T-helper 17 cell (primary cell): ENCODE measurements around the gene PTPRN2. TPM values are rescaled to one million over a fixed set of nuclear protein-coding genes. Genes with fewer than 3 reads are reported as not detected.
"Not testable (repeated sequence)": the region's sequence is repeated elsewhere in the genome, so short reads cannot be mapped to it uniquely, and the experiment has no call there.

Experiments
- ATAC-seq: fragments of 150-1000 bp; cut with Tn5 transposase; 2 replicates; pipeline ENCODE4 v1.10.0; 2021; ENCODE audit warnings: mild to moderate bottlenecking, moderate library complexity
- DNase-seq, 3 donors: peaks; one replicate each; pipeline versions ENCODE4 v3.0.0 to v3.0.0-alpha.2; 2020 to 2021
- H3K9me3 ChIP-seq: one replicate; pipeline ENCODE4 v1.7.0; 2013; ENCODE audit warnings: low read length, mild to moderate bottlenecking; ENCODE audit not compliant: control insufficient read depth, poor library complexity, severe bottlenecking
- H3K27ac Mint-ChIP-seq: one replicate; pipeline ENCODE4 v1.8.0; 2022; ENCODE audit warnings: mild to moderate bottlenecking, moderate library complexity, mixed read lengths
- H3K27me3 Mint-ChIP-seq: one replicate; pipeline ENCODE4 v1.8.0; 2022; ENCODE audit warnings: mixed read lengths
- H3K36me3 Mint-ChIP-seq: one replicate; pipeline ENCODE4 v1.8.0; 2022; ENCODE audit warnings: low read depth, mixed read lengths
- H3K4me1 Mint-ChIP-seq: one replicate; pipeline ENCODE4 v1.8.0; 2022; ENCODE audit warnings: mild to moderate bottlenecking, mixed read lengths
- H3K4me3 Mint-ChIP-seq: one replicate; pipeline ENCODE4 v1.8.0; 2022; ENCODE audit warnings: mild to moderate bottlenecking, moderate library complexity, mixed read lengths
- total RNA-seq, 4 donors: library from RNA in 2 of 4; stranded (reverse) in 2 of 4; gene quantifications; one replicate each; pipeline ENCODE4 v1.2.3 and lab custom pipeline; 2022 to 2026

PTPRN2 gene
- total RNA-seq, 2 donors from 2014 or later: 0.42 to 0.57 TPM

GRCh38 chr7:157513682-157514081 lies 1073.9 kb downstream of the PTPRN2 start:
- H3K27ac Mint-ChIP-seq: peak overlapping the region; percentile 67
- no peaks in the 10 kb centered on the region for H3K9me3 ChIP-seq
- H3K4me1 Mint-ChIP-seq: peaks cover 6% of the 10 kb centered on the region
- peaks cover 5% of the 10 kb centered on the region for H3K27me3 Mint-ChIP-seq
- peak overlapping the region; percentile 43 for H3K4me3 Mint-ChIP-seq
- ATAC-seq: no peak
- DNase-seq: no peak
- H3K36me3 Mint-ChIP-seq: no peaks in the 10 kb centered on the region

- Mint-ChIP-seq H3K4me3 (peak overlapping the region; percentile 43), H3K4me1 (peaks cover 2% of the 10 kb centered on the region), H3K27ac (no peak overlapping the region), H3K27me3 (peaks cover 5% of the 10 kb centered on the region), H3K36me3 (no peaks in the 10 kb centered on the region)
- H3K9me3 ChIP-seq: no peaks in the 10 kb centered on the region
- no peak for DNase-seq
- no peak for ATAC-seq
Measured at GRCh38 chr7:157513162-157513621, 1074.4 kb downstream of the PTPRN2 start.

DNA sequence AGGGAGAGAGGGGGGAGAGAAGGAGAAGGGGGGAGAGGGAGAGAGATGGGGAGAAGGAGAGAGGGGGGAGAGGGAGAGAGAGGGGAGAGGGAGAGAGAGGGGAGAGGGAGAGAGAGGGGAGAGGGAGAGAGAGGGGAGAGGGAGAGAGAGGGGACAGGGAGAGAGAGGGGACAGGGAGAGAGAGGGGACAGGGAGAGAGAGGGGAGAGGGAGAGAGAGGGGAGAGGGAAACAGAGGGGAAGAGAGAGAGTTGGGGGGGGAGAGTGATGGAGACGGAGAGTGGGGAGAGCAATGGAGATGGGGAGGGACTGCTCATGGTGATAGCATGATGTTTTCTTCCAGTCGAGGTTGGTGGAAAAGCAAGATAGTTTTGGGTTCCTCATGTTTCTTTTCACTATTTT lies 1078.4 kb downstream of the PTPRN2 start:
- no peaks in the 10 kb centered on the region for H3K4me1 Mint-ChIP-seq
- ATAC-seq (no peak), DNase-seq (no peak)
- peaks cover 2% of the 10 kb centered on the region for H3K36me3 Mint-ChIP-seq
- peaks cover 13% of the 10 kb centered on the region for H3K27me3 Mint-ChIP-seq
- H3K27ac Mint-ChIP-seq: no peak overlapping the region
- H3K4me3 Mint-ChIP-seq: no peak overlapping the region
- H3K9me3 ChIP-seq: no peaks in the 10 kb centered on the region

GRCh38 chr7:157508477-157508881 lies 1079.1 kb downstream of the PTPRN2 start:
- H3K9me3 ChIP-seq: no peaks in the 10 kb centered on the region
- Mint-ChIP-seq H3K27ac (peak overlapping the region; percentile 53), H3K27me3 (peaks cover 13% of the 10 kb centered on the region), H3K4me1 (peaks cover 6% of the 10 kb centered on the region), H3K4me3 (no peak overlapping the region), H3K36me3 (peaks cover 2% of the 10 kb centered on the region)
- no peak for ATAC-seq
- no peak for DNase-seq

DNA sequence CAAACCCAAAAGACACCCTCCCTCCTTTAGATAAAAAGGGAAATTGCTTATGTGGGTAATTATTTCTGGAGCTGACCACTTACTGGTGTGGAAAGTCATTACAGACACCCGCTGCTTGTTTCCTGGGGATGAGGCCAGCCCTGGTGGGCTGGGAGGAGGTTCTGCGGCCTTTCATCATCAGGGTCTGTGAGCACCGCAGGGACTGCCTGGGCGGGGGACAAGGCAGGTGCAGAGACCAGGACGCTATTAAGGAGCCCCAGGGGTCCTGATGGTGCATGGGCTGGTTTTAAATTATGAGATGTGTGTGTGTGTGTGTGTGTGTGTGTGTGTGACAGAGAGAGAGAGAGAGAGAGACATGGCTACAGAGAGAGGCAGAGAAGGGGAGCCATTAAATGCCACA lies 1079.6 kb downstream of the PTPRN2 start:
- H3K27ac Mint-ChIP-seq: peak overlapping the region; percentile 53
- peaks cover 11% of the 10 kb centered on the region for H3K4me1 Mint-ChIP-seq
- ATAC-seq: no peak
- H3K4me3 Mint-ChIP-seq: no peak overlapping the region
- DNase-seq: no peak
- peaks cover 2% of the 10 kb centered on the region for H3K36me3 Mint-ChIP-seq
- H3K9me3 ChIP-seq: no peaks in the 10 kb centered on the region
- H3K27me3 Mint-ChIP-seq: peaks cover 13% of the 10 kb centered on the region

GRCh38 chr7:157506268-157506667 lies 1081.4 kb downstream of the PTPRN2 start:
- H3K27ac Mint-ChIP-seq: peak overlapping the region; percentile 86

GRCh38 chr7:157505646-157506045 lies 1082.0 kb downstream of the PTPRN2 start:
- H3K4me3 Mint-ChIP-seq: no peak overlapping the region
- DNase-seq (no peak), ATAC-seq (no peak)
- peaks cover 2% of the 10 kb centered on the region for H3K36me3 Mint-ChIP-seq
- no peaks in the 10 kb centered on the region for H3K9me3 ChIP-seq
- peak overlapping the region; percentile 86 for H3K27ac Mint-ChIP-seq
- H3K27me3 Mint-ChIP-seq: peaks cover 13% of the 10 kb centered on the region
- H3K4me1 Mint-ChIP-seq: peaks cover 27% of the 10 kb centered on the region

More at GRCh38 chr7:157506268-157506667, 1081.4 kb downstream of the PTPRN2 start:
- no peak for DNase-seq
- Mint-ChIP-seq H3K36me3 (peaks cover 2% of the 10 kb centered on the region), H3K27me3 (peaks cover 13% of the 10 kb centered on the region), H3K4me1 (peaks cover 27% of the 10 kb centered on the region), H3K4me3 (no peak overlapping the region)
- no peaks in the 10 kb centered on the region for H3K9me3 ChIP-seq
- no peak for ATAC-seq

DNA sequence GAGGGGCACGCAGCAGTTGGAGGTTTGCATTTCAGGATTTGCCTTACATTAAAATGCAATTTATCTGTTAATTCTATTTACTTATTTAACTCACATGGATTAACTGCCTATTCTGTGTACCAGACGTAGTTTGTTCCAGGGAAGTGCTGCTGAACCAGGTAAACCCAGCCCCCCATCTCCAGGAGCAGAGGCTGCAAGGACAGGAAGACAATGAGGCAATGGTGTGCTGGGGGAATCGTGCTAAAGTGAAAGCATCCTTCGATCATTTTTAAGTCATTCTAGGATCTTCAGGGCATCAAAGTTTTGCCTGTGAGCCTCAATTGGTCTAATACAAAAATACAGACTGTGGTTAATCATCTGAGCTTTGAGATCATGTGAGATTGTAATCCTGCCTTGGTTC lies 1084.4 kb downstream of the PTPRN2 start:
- peaks cover 29% of the 10 kb centered on the region for H3K4me1 Mint-ChIP-seq
- H3K27me3 Mint-ChIP-seq: peaks cover 13% of the 10 kb centered on the region
- H3K9me3 ChIP-seq: no peaks in the 10 kb centered on the region
- peaks cover 2% of the 10 kb centered on the region for H3K36me3 Mint-ChIP-seq
- no peak for DNase-seq
- H3K4me3 Mint-ChIP-seq: peak overlapping the region; percentile 86
- peak; percentile 38 for ATAC-seq
- peak overlapping the region; percentile 86 for H3K27ac Mint-ChIP-seq

DNA sequence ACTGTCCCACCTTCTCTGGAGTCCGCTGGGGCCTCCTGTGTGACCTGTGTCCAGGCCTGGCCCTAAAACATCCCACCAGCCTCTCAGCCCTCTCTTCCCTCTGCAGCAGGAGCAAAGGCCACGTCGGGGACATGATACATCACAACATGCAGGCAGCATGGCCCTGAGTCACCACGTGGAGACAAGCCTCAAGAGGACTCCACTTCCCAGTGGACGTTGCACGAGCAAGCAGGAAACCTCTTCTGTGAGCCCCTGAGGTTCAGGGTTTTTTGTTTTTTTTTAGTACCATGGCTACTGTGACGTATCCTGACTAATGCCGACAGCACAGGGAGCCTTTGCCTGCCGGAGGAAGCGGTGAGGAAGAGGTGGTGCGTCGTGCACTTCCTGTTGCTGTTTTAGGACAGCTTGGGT lies 1084.9 kb downstream of the PTPRN2 start:
- Mint-ChIP-seq H3K27me3 (peaks cover 8% of the 10 kb centered on the region), H3K27ac (peak overlapping the region; percentile 86), H3K4me3 (peak overlapping the region; percentile 86), H3K36me3 (peaks cover 2% of the 10 kb centered on the region), H3K4me1 (peaks cover 29% of the 10 kb centered on the region)
- DNase-seq: peak; percentile 39 to 63 (median 55)
- no peaks in the 10 kb centered on the region for H3K9me3 ChIP-seq
- peak; percentile 95 for ATAC-seq

DNA sequence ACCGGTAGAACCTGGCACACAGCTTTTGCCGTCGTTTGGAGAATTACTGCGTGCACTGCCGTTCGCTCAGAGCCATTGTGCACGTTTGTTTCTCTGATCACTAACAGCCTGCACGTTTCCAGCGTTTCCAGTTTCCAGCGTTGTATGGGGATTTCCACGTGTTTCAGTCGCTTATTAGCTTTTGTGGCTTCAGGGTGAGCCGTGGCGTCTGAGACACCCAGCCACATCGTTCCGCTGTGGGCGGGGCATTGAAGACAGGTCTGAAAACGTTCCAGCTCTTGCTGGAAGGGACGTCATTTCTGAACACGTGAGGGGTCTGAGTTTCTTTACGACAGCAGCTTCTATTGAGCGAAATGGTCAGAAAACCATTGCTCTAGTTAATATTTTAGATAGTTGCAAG lies 1086.0 kb downstream of the PTPRN2 start:
- peak overlapping the region; percentile 28 for H3K4me3 Mint-ChIP-seq
- H3K9me3 ChIP-seq: no peaks in the 10 kb centered on the region
- DNase-seq (peak in 2 of 3 donors; percentile 43 to 49), ATAC-seq (peak; percentile 39)
- H3K27ac Mint-ChIP-seq: peak overlapping the region; percentile 86
- H3K4me1 Mint-ChIP-seq: peaks cover 29% of the 10 kb centered on the region
- H3K36me3 Mint-ChIP-seq: peaks cover 2% of the 10 kb centered on the region
- H3K27me3 Mint-ChIP-seq: no peaks in the 10 kb centered on the region

DNA sequence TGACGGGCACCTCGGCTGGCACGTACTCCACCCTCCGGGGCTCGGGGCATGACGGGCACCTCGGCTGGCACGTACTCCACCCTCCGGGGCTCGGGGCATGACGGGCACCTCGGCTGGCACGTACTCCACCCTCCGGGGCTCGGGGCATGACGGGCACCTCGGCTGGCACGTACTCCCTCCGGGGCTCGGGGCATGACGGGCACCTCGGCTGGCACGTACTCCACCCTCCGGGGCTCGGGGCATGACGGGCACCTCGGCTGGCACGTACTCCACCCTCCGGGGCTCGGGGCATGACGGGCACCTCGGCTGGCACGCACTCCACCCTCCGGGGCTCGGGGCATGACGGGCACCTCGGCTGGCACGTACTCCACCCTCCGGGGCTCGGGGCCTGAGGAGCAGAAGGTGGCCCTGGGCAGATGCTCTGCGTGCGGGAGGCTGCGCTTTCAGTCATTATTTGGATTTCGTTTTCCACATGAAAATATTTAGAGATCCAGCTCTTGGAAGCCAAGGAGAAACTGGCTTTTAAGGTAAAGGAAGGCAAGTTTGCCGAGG lies 1086.6 kb downstream of the PTPRN2 start:
- ATAC-seq, H3K27me3 Mint-ChIP-seq, H3K9me3 ChIP-seq, H3K36me3 Mint-ChIP-seq, DNase-seq: not testable (repeated sequence)
- Mint-ChIP-seq H3K4me1 (peaks cover 29% of the 10 kb centered on the region), H3K4me3 (peak overlapping the region; percentile 28), H3K27ac (peak overlapping the region; percentile 86)

- Mint-ChIP-seq H3K27me3 (no peaks in the 10 kb centered on the region), H3K4me3 (no peak overlapping the region), H3K36me3 (no peaks in the 10 kb centered on the region), H3K4me1 (peaks cover 29% of the 10 kb centered on the region), H3K27ac (peak overlapping the region; percentile 89)
- DNase-seq: no peak
- no peak for ATAC-seq
- H3K9me3 ChIP-seq: no peaks in the 10 kb centered on the region
Measured at GRCh38 chr7:157500171-157500960, 1087.3 kb downstream of the PTPRN2 start.

DNA sequence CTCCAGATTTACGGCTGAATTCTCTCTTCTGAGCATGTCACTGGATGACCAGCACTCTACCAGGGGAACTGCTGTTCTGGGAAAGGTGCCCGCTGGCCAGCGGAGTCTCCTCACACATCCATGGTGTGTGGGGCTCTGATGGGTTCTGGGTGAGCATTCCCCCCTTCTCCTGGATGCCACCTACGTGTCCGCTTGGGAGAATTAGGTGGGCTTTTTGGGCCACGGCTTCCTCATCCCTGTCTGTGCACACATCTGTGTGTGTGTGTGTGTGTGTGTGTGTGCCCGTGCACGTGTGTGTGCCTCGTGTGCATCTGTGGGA lies 1087.8 kb downstream of the PTPRN2 start:
- no peak for DNase-seq
- no peaks in the 10 kb centered on the region for H3K9me3 ChIP-seq
- Mint-ChIP-seq H3K4me1 (peaks cover 29% of the 10 kb centered on the region), H3K36me3 (no peaks in the 10 kb centered on the region), H3K4me3 (no peak overlapping the region), H3K27ac (peak overlapping the region; percentile 89), H3K27me3 (no peaks in the 10 kb centered on the region)
- ATAC-seq: no peak
